GM23338 (cell line): ENCODE results near the gene HSD17B2. TPM values are rescaled to one million over a fixed set of nuclear protein-coding genes. Genes with fewer than 3 reads are reported as not detected.

Experiments
- ATAC-seq: fragments of 200-7000 bp; cut with Tn5 transposase; 3 replicates; pipeline ENCODE4 v1.9.1; 2020
- DNase-seq: peaks from one replicate; pipeline ENCODE4 v3.0.0-alpha.2; 2015; ENCODE audit warnings: low spot score
- H2AFZ ChIP-seq: fragments of 200-600 bp; sonication (generic); 2 replicates; pipeline ENCODE4 v1.8.0; 2016; ENCODE audit warnings: antibody characterized with exemption, mild to moderate bottlenecking, moderate library complexity
- H3F3A ChIP-seq: fragments of 200-600 bp; sonication (generic); replicated peaks from 2 replicates; pipeline ENCODE4 v1.8.0; 2017; ENCODE audit warnings: antibody characterized with exemption, mixed run types, low read depth
- H3K27ac ChIP-seq: fragments of 200-600 bp; sonication (generic); 2 replicates; pipeline ENCODE4 v1.6.1; 2016; ENCODE audit warnings: low read depth
- H3K27me3 ChIP-seq: fragments of 200-600 bp; sonication (generic); 2 replicates; pipeline ENCODE4 v1.8.0; 2016; ENCODE audit warnings: mild to moderate bottlenecking, mixed run types, moderate library complexity; ENCODE audit not compliant: insufficient read depth
- H3K36me3 ChIP-seq: fragments of 200-600 bp; sonication (generic); 2 replicates; pipeline ENCODE4 v1.8.0; 2016; ENCODE audit warnings: mild to moderate bottlenecking; ENCODE audit not compliant: insufficient read depth
- H3K4me1 ChIP-seq: fragments of 200-600 bp; sonication (generic); 2 replicates; pipeline ENCODE4 v1.8.0; 2016; ENCODE audit warnings: mild to moderate bottlenecking, moderate library complexity; ENCODE audit not compliant: insufficient read depth
- H3K4me2 ChIP-seq: fragments of 200-600 bp; sonication (generic); 2 replicates; pipeline ENCODE4 v1.7.1; 2017; ENCODE audit warnings: mixed run types
- H3K4me3 ChIP-seq: fragments of 200-600 bp; sonication (generic); 2 replicates; pipeline ENCODE4 v1.6.1; 2016; ENCODE audit warnings: mixed run types
- H3K79me2 ChIP-seq: fragments of 200-600 bp; sonication (generic); replicated peaks from 2 replicates; pipeline ENCODE4 v1.8.0; 2017; ENCODE audit warnings: mild to moderate bottlenecking; ENCODE audit not compliant: insufficient read depth
- H3K9me2 ChIP-seq: fragments of 200-600 bp; sonication (generic); 2 replicates; pipeline ENCODE4 v1.8.0; 2017; ENCODE audit not compliant: insufficient read depth
- H4K20me1 ChIP-seq: fragments of 200-600 bp; sonication (generic); replicated peaks from 2 replicates; pipeline ENCODE4 v1.8.0; 2017; ENCODE audit warnings: mild to moderate bottlenecking; ENCODE audit not compliant: insufficient read depth
- H3K27ac Mint-ChIP-seq: 2 replicates; pipeline ENCODE4 v1.8.0; 2020; ENCODE audit warnings: inconsistent platforms, mild to moderate bottlenecking, moderate library complexity, mixed read lengths
- H3K27me3 Mint-ChIP-seq: 3 replicates; pipeline ENCODE4 v1.8.0; 2022; ENCODE audit warnings: low read depth, mild to moderate bottlenecking, moderate library complexity, mixed read lengths, inconsistent platforms; ENCODE audit not compliant: insufficient read depth, poor library complexity
- H3K36me3 Mint-ChIP-seq: 3 replicates; pipeline ENCODE4 v1.8.0; 2021; ENCODE audit warnings: low read depth, mild to moderate bottlenecking, inconsistent platforms, moderate library complexity, mixed read lengths
- H3K4me1 Mint-ChIP-seq: 3 replicates; pipeline ENCODE4 v1.8.0; 2020; ENCODE audit warnings: mild to moderate bottlenecking, inconsistent platforms, mixed read lengths
- H3K4me3 Mint-ChIP-seq: 3 replicates; pipeline ENCODE4 v1.8.0; 2021; ENCODE audit warnings: moderate library complexity, mild to moderate bottlenecking, inconsistent platforms, mixed read lengths
- H3K9me3 Mint-ChIP-seq: 3 replicates; pipeline ENCODE4 v1.8.0; 2020; ENCODE audit warnings: moderate library complexity, mild to moderate bottlenecking, inconsistent platforms, mixed read lengths
- CREB1 ChIP-seq: fragments of 250-450 bp; sonication (Bioruptor Pico); IDR thresholded peaks from 2 replicates; pipeline ENCODE4 v1.5.0; 2020; ENCODE audit warnings: low read depth, mild to moderate bottlenecking, moderate library complexity
- ETS1 ChIP-seq: IDR thresholded peaks from 2 replicates; pipeline ENCODE4 v1.6.1; 2016; ENCODE audit warnings: antibody characterized with exemption
- EZH2 ChIP-seq: fragments of 200-600 bp; sonication (generic); IDR thresholded peaks from one replicate; pipeline ENCODE4 v1.8.0; 2017; ENCODE audit warnings: antibody characterized with exemption, mild to moderate bottlenecking, low read depth; ENCODE audit not compliant: unreplicated experiment
- EZH2phosphoT487 ChIP-seq: fragments of 200-600 bp; sonication (generic); IDR thresholded peaks from one replicate; pipeline ENCODE4 v1.8.1; 2018; ENCODE audit warnings: antibody characterized with exemption; ENCODE audit not compliant: unreplicated experiment
- JUNB ChIP-seq: IDR thresholded peaks from one replicate; pipeline ENCODE4 v1.6.1; 2016; ENCODE audit warnings: antibody characterized with exemption; ENCODE audit not compliant: unreplicated experiment
- NANOG ChIP-seq: IDR thresholded peaks from 2 replicates; pipeline ENCODE4 v1.6.1; 2016; ENCODE audit warnings: antibody characterized with exemption, borderline replicate concordance
- POLR2AphosphoS5 ChIP-seq: IDR thresholded peaks from 2 replicates; pipeline ENCODE4 v1.6.1; 2016; ENCODE audit warnings: antibody characterized with exemption, low read depth
- STAT1 ChIP-seq: IDR thresholded peaks from one replicate; pipeline ENCODE4 v1.6.1; 2016; ENCODE audit warnings: antibody characterized with exemption; ENCODE audit not compliant: unreplicated experiment
- ZNF114 ChIP-seq: fragments of 250-450 bp; sonication (Bioruptor Pico); IDR thresholded peaks from 2 replicates; pipeline ENCODE4 v1.5.0; 2020; ENCODE audit warnings: mild to moderate bottlenecking, moderate library complexity
- ZNF331 ChIP-seq: fragments of 250-450 bp; sonication (Bioruptor Pico); IDR thresholded peaks from 2 replicates; pipeline ENCODE4 v1.5.0; 2020; ENCODE audit warnings: low read depth, mild to moderate bottlenecking, moderate library complexity
- ZNF462 ChIP-seq: fragments of 250-450 bp; sonication (Bioruptor Pico); IDR thresholded peaks from 2 replicates; pipeline ENCODE4 v1.5.0; 2020; ENCODE audit warnings: mild to moderate bottlenecking, moderate library complexity
- polyA plus RNA-seq: library from polyadenylated mRNA; unstranded; fragments of >200 nt; fragmentation: Nextera tagmentation; extraction: Ambion mirVana; gene quantifications from 2 replicates; pipeline ENCODE4 v1.2.1, GENCODE V29; 2016
- total RNA-seq: library from RNA; depleted of rRNA; stranded (reverse); fragments of >200 nt; shearing (Covaris generic); gene quantifications from 2 replicates; pipeline ENCODE4 v1.2.3, GENCODE V29; 2014
- TF ChIP-seq, protein P1 (sequence below): IDR thresholded peaks from one replicate; pipeline ENCODE4 v1.6.1; 2018; ENCODE audit warnings: antibody characterized with exemption; ENCODE audit not compliant: unreplicated experiment
- TF ChIP-seq, protein P2 (sequence below), 2 experiments: fragments of 200-600 bp in 1 of 2; sonication (generic) in 1 of 2; conservative IDR thresholded peaks; 2 replicates each; pipeline versions ENCODE4 v1.5.1 to v1.6.1; 2016 to 2017; ENCODE audit warnings: antibody characterized with exemption in 2 of 2, low read depth in 2 of 2, mild to moderate bottlenecking in 2 of 2, moderate library complexity in 1 of 2

HSD17B2 gene
- total and polyA plus RNA-seq, 2 experiments from 2014 or later = 0.29 TPM; not detected in 1

DNA sequence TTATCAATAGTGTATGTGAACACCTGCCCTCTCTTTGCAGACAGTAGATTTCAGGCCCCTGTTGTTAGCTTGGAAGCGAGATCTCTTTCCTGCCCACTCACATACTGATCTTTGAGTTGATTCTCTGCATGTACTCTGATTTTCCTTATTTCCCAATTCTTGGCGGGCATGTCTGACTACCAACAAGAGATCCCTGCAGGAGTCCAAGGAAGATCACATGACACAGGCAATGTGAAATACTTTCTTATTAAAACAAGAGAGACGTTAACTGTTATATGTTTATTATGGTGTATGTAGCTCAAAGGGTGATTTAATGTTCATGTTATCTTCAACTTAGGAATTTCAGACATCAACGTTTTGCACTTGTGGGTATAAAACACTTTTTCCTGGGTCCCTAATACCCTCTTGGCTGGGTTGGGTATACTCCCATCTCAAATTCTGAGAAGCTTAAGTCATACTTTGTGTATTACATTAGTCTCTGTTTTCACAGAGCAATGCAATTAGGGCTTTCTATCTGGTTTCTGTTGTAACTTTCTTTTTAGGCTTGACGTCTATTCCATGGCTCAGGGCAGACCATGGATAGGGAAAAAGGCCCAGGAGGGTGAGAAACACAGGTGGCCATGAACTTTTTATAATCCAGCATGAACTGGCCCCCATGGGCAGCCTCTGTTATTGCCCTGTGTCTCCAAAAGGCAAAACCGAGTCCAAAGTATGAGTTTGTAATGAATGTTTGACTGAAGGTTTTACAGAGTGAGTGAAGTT lies 32.2 kb downstream of the HSD17B2 start:
- Mint-ChIP-seq H3K27me3 (peaks cover 5% of the 10 kb centered on the region), H3K36me3 (peaks cover 3% of the 10 kb centered on the region; the same call in 1 of the 3 replicates), H3K4me3 (no peak overlapping the region), H3K9me3 (no peaks in the 10 kb centered on the region), H3K27ac (no peak overlapping the region), H3K4me1 (no peaks in the 10 kb centered on the region)
- Histone ChIP-seq H3F3A (no peaks in the 10 kb centered on the region), H4K20me1 (no peaks in the 10 kb centered on the region), H3K4me3 (no peak overlapping the region), H3K36me3 (no peaks in the 10 kb centered on the region), H3K27ac (no peak overlapping the region), H3K27me3 (no peaks in the 10 kb centered on the region), H3K4me1 (no peaks in the 10 kb centered on the region), H2AFZ (no peak overlapping the region), H3K79me2 (no peaks in the 10 kb centered on the region), H3K4me2 (no peak overlapping the region), H3K9me2 (peaks cover 4% of the 10 kb centered on the region; the same call in 1 of the 2 replicates)
- ATAC-seq (no peak), DNase-seq (no peak)
- TF ChIP-seq ZNF331 (CRISPR knock-in tag) (no peak), EZH2phosphoT487 (no peak), POLR2AphosphoS5 (no peak), NANOG (no peak), ETS1 (no peak), CREB1 (CRISPR knock-in tag) (no peak), EZH2 (no peak), JUNB (no peak), ZNF462 (no peak), STAT1 (no peak), ZNF114 (no peak)
- TF ChIP-seq, protein P1, sequence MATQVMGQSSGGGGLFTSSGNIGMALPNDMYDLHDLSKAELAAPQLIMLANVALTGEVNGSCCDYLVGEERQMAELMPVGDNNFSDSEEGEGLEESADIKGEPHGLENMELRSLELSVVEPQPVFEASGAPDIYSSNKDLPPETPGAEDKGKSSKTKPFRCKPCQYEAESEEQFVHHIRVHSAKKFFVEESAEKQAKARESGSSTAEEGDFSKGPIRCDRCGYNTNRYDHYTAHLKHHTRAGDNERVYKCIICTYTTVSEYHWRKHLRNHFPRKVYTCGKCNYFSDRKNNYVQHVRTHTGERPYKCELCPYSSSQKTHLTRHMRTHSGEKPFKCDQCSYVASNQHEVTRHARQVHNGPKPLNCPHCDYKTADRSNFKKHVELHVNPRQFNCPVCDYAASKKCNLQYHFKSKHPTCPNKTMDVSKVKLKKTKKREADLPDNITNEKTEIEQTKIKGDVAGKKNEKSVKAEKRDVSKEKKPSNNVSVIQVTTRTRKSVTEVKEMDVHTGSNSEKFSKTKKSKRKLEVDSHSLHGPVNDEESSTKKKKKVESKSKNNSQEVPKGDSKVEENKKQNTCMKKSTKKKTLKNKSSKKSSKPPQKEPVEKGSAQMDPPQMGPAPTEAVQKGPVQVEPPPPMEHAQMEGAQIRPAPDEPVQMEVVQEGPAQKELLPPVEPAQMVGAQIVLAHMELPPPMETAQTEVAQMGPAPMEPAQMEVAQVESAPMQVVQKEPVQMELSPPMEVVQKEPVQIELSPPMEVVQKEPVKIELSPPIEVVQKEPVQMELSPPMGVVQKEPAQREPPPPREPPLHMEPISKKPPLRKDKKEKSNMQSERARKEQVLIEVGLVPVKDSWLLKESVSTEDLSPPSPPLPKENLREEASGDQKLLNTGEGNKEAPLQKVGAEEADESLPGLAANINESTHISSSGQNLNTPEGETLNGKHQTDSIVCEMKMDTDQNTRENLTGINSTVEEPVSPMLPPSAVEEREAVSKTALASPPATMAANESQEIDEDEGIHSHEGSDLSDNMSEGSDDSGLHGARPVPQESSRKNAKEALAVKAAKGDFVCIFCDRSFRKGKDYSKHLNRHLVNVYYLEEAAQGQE = no peak
- TF ChIP-seq, protein P2, sequence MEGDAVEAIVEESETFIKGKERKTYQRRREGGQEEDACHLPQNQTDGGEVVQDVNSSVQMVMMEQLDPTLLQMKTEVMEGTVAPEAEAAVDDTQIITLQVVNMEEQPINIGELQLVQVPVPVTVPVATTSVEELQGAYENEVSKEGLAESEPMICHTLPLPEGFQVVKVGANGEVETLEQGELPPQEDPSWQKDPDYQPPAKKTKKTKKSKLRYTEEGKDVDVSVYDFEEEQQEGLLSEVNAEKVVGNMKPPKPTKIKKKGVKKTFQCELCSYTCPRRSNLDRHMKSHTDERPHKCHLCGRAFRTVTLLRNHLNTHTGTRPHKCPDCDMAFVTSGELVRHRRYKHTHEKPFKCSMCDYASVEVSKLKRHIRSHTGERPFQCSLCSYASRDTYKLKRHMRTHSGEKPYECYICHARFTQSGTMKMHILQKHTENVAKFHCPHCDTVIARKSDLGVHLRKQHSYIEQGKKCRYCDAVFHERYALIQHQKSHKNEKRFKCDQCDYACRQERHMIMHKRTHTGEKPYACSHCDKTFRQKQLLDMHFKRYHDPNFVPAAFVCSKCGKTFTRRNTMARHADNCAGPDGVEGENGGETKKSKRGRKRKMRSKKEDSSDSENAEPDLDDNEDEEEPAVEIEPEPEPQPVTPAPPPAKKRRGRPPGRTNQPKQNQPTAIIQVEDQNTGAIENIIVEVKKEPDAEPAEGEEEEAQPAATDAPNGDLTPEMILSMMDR (conservative IDR thresholded peaks at IDR 0.05; ENCODE audit: low read depth in 2 of 2) = no peak
